GM23338 (cell line): ENCODE data around the gene FER. TPM values are rescaled to one million over a fixed set of nuclear protein-coding genes. Genes with fewer than 3 reads are reported as not detected.

ENCODE experiments used
- ATAC-seq: fragments of 200-7000 bp; cut with Tn5 transposase; 3 replicates; pipeline ENCODE4 v1.9.1; 2020
- DNase-seq: peaks from one replicate; pipeline ENCODE4 v3.0.0-alpha.2; 2015; ENCODE audit warnings: low spot score
- H2AFZ ChIP-seq: fragments of 200-600 bp; sonication (generic); 2 replicates; pipeline ENCODE4 v1.8.0; 2016; ENCODE audit warnings: antibody characterized with exemption, mild to moderate bottlenecking, moderate library complexity
- H3F3A ChIP-seq: fragments of 200-600 bp; sonication (generic); replicated peaks from 2 replicates; pipeline ENCODE4 v1.8.0; 2017; ENCODE audit warnings: antibody characterized with exemption, mixed run types, low read depth
- H3K27ac ChIP-seq: fragments of 200-600 bp; sonication (generic); 2 replicates; pipeline ENCODE4 v1.6.1; 2016; ENCODE audit warnings: low read depth
- H3K27me3 ChIP-seq: fragments of 200-600 bp; sonication (generic); 2 replicates; pipeline ENCODE4 v1.8.0; 2016; ENCODE audit warnings: mild to moderate bottlenecking, mixed run types, moderate library complexity; ENCODE audit not compliant: insufficient read depth
- H3K36me3 ChIP-seq: fragments of 200-600 bp; sonication (generic); 2 replicates; pipeline ENCODE4 v1.8.0; 2016; ENCODE audit warnings: mild to moderate bottlenecking; ENCODE audit not compliant: insufficient read depth
- H3K4me1 ChIP-seq: fragments of 200-600 bp; sonication (generic); 2 replicates; pipeline ENCODE4 v1.8.0; 2016; ENCODE audit warnings: mild to moderate bottlenecking, moderate library complexity; ENCODE audit not compliant: insufficient read depth
- H3K4me2 ChIP-seq: fragments of 200-600 bp; sonication (generic); 2 replicates; pipeline ENCODE4 v1.7.1; 2017; ENCODE audit warnings: mixed run types
- H3K4me3 ChIP-seq: fragments of 200-600 bp; sonication (generic); 2 replicates; pipeline ENCODE4 v1.6.1; 2016; ENCODE audit warnings: mixed run types
- H3K79me2 ChIP-seq: fragments of 200-600 bp; sonication (generic); replicated peaks from 2 replicates; pipeline ENCODE4 v1.8.0; 2017; ENCODE audit warnings: mild to moderate bottlenecking; ENCODE audit not compliant: insufficient read depth
- H3K9me2 ChIP-seq: fragments of 200-600 bp; sonication (generic); 2 replicates; pipeline ENCODE4 v1.8.0; 2017; ENCODE audit not compliant: insufficient read depth
- H4K20me1 ChIP-seq: fragments of 200-600 bp; sonication (generic); replicated peaks from 2 replicates; pipeline ENCODE4 v1.8.0; 2017; ENCODE audit warnings: mild to moderate bottlenecking; ENCODE audit not compliant: insufficient read depth
- H3K27ac Mint-ChIP-seq: 2 replicates; pipeline ENCODE4 v1.8.0; 2020; ENCODE audit warnings: inconsistent platforms, mild to moderate bottlenecking, moderate library complexity, mixed read lengths
- H3K27me3 Mint-ChIP-seq: 3 replicates; pipeline ENCODE4 v1.8.0; 2022; ENCODE audit warnings: low read depth, mild to moderate bottlenecking, moderate library complexity, mixed read lengths, inconsistent platforms; ENCODE audit not compliant: insufficient read depth, poor library complexity
- H3K36me3 Mint-ChIP-seq: 3 replicates; pipeline ENCODE4 v1.8.0; 2021; ENCODE audit warnings: low read depth, mild to moderate bottlenecking, inconsistent platforms, moderate library complexity, mixed read lengths
- H3K4me1 Mint-ChIP-seq: 3 replicates; pipeline ENCODE4 v1.8.0; 2020; ENCODE audit warnings: mild to moderate bottlenecking, inconsistent platforms, mixed read lengths
- H3K4me3 Mint-ChIP-seq: 3 replicates; pipeline ENCODE4 v1.8.0; 2021; ENCODE audit warnings: moderate library complexity, mild to moderate bottlenecking, inconsistent platforms, mixed read lengths
- H3K9me3 Mint-ChIP-seq: 3 replicates; pipeline ENCODE4 v1.8.0; 2020; ENCODE audit warnings: moderate library complexity, mild to moderate bottlenecking, inconsistent platforms, mixed read lengths
- CREB1 ChIP-seq: fragments of 250-450 bp; sonication (Bioruptor Pico); IDR thresholded peaks from 2 replicates; pipeline ENCODE4 v1.5.0; 2020; ENCODE audit warnings: low read depth, mild to moderate bottlenecking, moderate library complexity
- EZH2 ChIP-seq: fragments of 200-600 bp; sonication (generic); IDR thresholded peaks from one replicate; pipeline ENCODE4 v1.8.0; 2017; ENCODE audit warnings: antibody characterized with exemption, mild to moderate bottlenecking, low read depth; ENCODE audit not compliant: unreplicated experiment
- EZH2phosphoT487 ChIP-seq: fragments of 200-600 bp; sonication (generic); IDR thresholded peaks from one replicate; pipeline ENCODE4 v1.8.1; 2018; ENCODE audit warnings: antibody characterized with exemption; ENCODE audit not compliant: unreplicated experiment
- NANOG ChIP-seq: IDR thresholded peaks from 2 replicates; pipeline ENCODE4 v1.6.1; 2016; ENCODE audit warnings: antibody characterized with exemption, borderline replicate concordance
- POLR2AphosphoS5 ChIP-seq: IDR thresholded peaks from 2 replicates; pipeline ENCODE4 v1.6.1; 2016; ENCODE audit warnings: antibody characterized with exemption, low read depth
- STAT1 ChIP-seq: IDR thresholded peaks from one replicate; pipeline ENCODE4 v1.6.1; 2016; ENCODE audit warnings: antibody characterized with exemption; ENCODE audit not compliant: unreplicated experiment
- ZNF114 ChIP-seq: fragments of 250-450 bp; sonication (Bioruptor Pico); IDR thresholded peaks from 2 replicates; pipeline ENCODE4 v1.5.0; 2020; ENCODE audit warnings: mild to moderate bottlenecking, moderate library complexity
- ZNF331 ChIP-seq: fragments of 250-450 bp; sonication (Bioruptor Pico); IDR thresholded peaks from 2 replicates; pipeline ENCODE4 v1.5.0; 2020; ENCODE audit warnings: low read depth, mild to moderate bottlenecking, moderate library complexity
- polyA plus RNA-seq: library from polyadenylated mRNA; unstranded; fragments of >200 nt; fragmentation: Nextera tagmentation; extraction: Ambion mirVana; gene quantifications from 2 replicates; pipeline ENCODE4 v1.2.1, GENCODE V29; 2016
- total RNA-seq: library from RNA; depleted of rRNA; stranded (reverse); fragments of >200 nt; shearing (Covaris generic); gene quantifications from 2 replicates; pipeline ENCODE4 v1.2.3, GENCODE V29; 2014
- TF ChIP-seq, protein P1 (sequence below), 2 experiments: fragments of 200-600 bp in 1 of 2; sonication (generic) in 1 of 2; conservative IDR thresholded peaks; 2 replicates each; pipeline versions ENCODE4 v1.5.1 to v1.6.1; 2016 to 2017; ENCODE audit warnings: antibody characterized with exemption in 2 of 2, low read depth in 2 of 2, mild to moderate bottlenecking in 2 of 2, moderate library complexity in 1 of 2
- TF ChIP-seq, protein P2 (sequence below): IDR thresholded peaks from one replicate; pipeline ENCODE4 v1.6.1; 2018; ENCODE audit warnings: antibody characterized with exemption; ENCODE audit not compliant: unreplicated experiment

The FER gene
- total and polyA plus RNA-seq, 2 experiments from 2014 or later: 17.4 to 34.8 TPM

- no peaks in the 10 kb centered on the region for H3K27me3 ChIP-seq
- Mint-ChIP-seq H3K27me3 (no peaks in the 10 kb centered on the region), H3K4me1 (no peaks in the 10 kb centered on the region), H3K36me3 (no peaks in the 10 kb centered on the region), H3K4me3 (peak overlapping the region; percentile 70; the same call in 2 of the 3 replicates), H3K9me3 (no peaks in the 10 kb centered on the region), H3K27ac (no peak overlapping the region)
- no peaks in the 10 kb centered on the region for H3K36me3 ChIP-seq
- no peak overlapping the region for H3K27ac ChIP-seq
- no peaks in the 10 kb centered on the region for H4K20me1 ChIP-seq
- no peak overlapping the region for H3K4me2 ChIP-seq
- DNase-seq: peak; percentile 53
- ATAC-seq: peak; percentile 38
- H3F3A ChIP-seq: no peaks in the 10 kb centered on the region
- no peak overlapping the region; the same call in 1 of the 2 replicates for H2AFZ ChIP-seq
- no peak overlapping the region for H3K4me3 ChIP-seq
- no peaks in the 10 kb centered on the region for H3K4me1 ChIP-seq
- no peaks in the 10 kb centered on the region for H3K79me2 ChIP-seq
- no peaks in the 10 kb centered on the region for H3K9me2 ChIP-seq
- TF ChIP-seq, protein P1, sequence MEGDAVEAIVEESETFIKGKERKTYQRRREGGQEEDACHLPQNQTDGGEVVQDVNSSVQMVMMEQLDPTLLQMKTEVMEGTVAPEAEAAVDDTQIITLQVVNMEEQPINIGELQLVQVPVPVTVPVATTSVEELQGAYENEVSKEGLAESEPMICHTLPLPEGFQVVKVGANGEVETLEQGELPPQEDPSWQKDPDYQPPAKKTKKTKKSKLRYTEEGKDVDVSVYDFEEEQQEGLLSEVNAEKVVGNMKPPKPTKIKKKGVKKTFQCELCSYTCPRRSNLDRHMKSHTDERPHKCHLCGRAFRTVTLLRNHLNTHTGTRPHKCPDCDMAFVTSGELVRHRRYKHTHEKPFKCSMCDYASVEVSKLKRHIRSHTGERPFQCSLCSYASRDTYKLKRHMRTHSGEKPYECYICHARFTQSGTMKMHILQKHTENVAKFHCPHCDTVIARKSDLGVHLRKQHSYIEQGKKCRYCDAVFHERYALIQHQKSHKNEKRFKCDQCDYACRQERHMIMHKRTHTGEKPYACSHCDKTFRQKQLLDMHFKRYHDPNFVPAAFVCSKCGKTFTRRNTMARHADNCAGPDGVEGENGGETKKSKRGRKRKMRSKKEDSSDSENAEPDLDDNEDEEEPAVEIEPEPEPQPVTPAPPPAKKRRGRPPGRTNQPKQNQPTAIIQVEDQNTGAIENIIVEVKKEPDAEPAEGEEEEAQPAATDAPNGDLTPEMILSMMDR (conservative IDR thresholded peaks at IDR 0.05; ENCODE audit: low read depth in 2 of 2): peak; percentile 52 to 59
- no peak for TF ChIP-seq POLR2AphosphoS5
These were observed 176.8 kb downstream of the FER start for GRCh38 chr5:108924457-108924961.

DNA sequence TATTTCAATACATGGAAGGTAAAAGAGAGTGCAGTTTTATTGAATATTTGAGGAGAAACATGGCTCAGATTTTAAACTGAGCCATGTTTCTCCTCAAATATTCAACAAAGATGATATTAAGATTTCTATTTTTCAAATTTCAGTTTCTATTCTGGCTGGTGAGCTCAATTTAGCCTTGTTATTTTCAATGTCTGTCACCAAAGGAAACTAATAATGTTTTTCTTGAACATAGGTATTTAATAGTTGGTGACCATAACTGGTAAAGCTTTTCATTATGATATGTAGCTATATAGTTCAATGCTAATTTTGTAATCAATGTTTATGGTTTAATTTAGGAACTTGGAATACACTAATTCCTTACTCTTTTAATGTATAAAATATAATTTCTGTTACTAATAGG is 177.4 kb downstream of the FER start:
- Mint-ChIP-seq H3K4me3 (no peak overlapping the region; the same call in 2 of the 3 replicates), H3K4me1 (no peaks in the 10 kb centered on the region), H3K27me3 (no peaks in the 10 kb centered on the region), H3K27ac (no peak overlapping the region), H3K9me3 (no peaks in the 10 kb centered on the region), H3K36me3 (no peaks in the 10 kb centered on the region)
- no peaks in the 10 kb centered on the region for H3K36me3 ChIP-seq
- H3F3A ChIP-seq: no peaks in the 10 kb centered on the region
- H2AFZ ChIP-seq: no peak overlapping the region
- no peak overlapping the region for H3K27ac ChIP-seq
- no peaks in the 10 kb centered on the region for H3K79me2 ChIP-seq
- no peak for TF ChIP-seq EZH2
- no peak for TF ChIP-seq POLR2AphosphoS5
- TF ChIP-seq EZH2phosphoT487: no peak
- H4K20me1 ChIP-seq: no peaks in the 10 kb centered on the region
- no peak overlapping the region for H3K4me2 ChIP-seq
- ATAC-seq (no peak), DNase-seq (no peak)
- no peaks in the 10 kb centered on the region for H3K4me1 ChIP-seq
- no peaks in the 10 kb centered on the region for H3K9me2 ChIP-seq
- no peaks in the 10 kb centered on the region for H3K27me3 ChIP-seq
- H3K4me3 ChIP-seq: no peak overlapping the region

DNA sequence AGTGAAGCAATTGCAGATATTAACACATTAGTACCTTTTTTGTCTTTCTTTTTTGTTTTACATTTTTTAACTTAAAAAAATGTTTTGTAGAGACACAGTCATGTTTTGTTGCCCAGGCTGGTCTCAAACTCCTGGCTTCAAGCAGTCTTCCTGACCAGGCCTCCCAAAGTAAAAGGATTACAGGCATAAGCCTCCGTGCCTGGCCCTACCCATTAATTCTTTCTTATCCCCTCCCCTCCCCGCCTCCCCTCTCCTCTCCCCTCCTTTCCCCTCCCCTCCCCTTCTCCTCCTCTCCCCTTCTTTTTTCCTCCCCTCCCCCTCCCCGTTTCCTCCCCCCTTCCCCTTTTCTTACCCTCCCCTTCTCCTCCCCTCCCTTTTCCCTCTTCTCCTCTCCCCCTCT is 182.4 kb downstream of the FER start:
- no peaks in the 10 kb centered on the region for H3K36me3 ChIP-seq
- no peaks in the 10 kb centered on the region for H3F3A ChIP-seq
- Mint-ChIP-seq H3K9me3 (peaks cover 17% of the 10 kb centered on the region; the same call in 2 of the 3 replicates), H3K36me3 (peaks cover 31% of the 10 kb centered on the region; the same call in 2 of the 3 replicates), H3K27ac (no peak overlapping the region), H3K4me3 (no peak overlapping the region), H3K4me1 (no peaks in the 10 kb centered on the region), H3K27me3 (no peaks in the 10 kb centered on the region)
- no peak overlapping the region for H3K4me3 ChIP-seq
- no peak overlapping the region for H3K4me2 ChIP-seq
- no peak overlapping the region for H2AFZ ChIP-seq
- no peaks in the 10 kb centered on the region for H3K27me3 ChIP-seq
- no peak for ATAC-seq
- H4K20me1 ChIP-seq: no peaks in the 10 kb centered on the region
- no peak for DNase-seq
- no peaks in the 10 kb centered on the region for H3K9me2 ChIP-seq
- H3K4me1 ChIP-seq: no peaks in the 10 kb centered on the region
- no peaks in the 10 kb centered on the region for H3K79me2 ChIP-seq
- no peak overlapping the region for H3K27ac ChIP-seq
- no peak for TF ChIP-seq NANOG
- TF ChIP-seq ZNF331 (CRISPR knock-in tag): no peak
- no peak for TF ChIP-seq STAT1
- TF ChIP-seq EZH2: no peak
- TF ChIP-seq POLR2AphosphoS5: no peak
- TF ChIP-seq, protein P1 (conservative IDR thresholded peaks at IDR 0.05; ENCODE audit: low read depth in 2 of 2): no peak
- TF ChIP-seq, protein P2, sequence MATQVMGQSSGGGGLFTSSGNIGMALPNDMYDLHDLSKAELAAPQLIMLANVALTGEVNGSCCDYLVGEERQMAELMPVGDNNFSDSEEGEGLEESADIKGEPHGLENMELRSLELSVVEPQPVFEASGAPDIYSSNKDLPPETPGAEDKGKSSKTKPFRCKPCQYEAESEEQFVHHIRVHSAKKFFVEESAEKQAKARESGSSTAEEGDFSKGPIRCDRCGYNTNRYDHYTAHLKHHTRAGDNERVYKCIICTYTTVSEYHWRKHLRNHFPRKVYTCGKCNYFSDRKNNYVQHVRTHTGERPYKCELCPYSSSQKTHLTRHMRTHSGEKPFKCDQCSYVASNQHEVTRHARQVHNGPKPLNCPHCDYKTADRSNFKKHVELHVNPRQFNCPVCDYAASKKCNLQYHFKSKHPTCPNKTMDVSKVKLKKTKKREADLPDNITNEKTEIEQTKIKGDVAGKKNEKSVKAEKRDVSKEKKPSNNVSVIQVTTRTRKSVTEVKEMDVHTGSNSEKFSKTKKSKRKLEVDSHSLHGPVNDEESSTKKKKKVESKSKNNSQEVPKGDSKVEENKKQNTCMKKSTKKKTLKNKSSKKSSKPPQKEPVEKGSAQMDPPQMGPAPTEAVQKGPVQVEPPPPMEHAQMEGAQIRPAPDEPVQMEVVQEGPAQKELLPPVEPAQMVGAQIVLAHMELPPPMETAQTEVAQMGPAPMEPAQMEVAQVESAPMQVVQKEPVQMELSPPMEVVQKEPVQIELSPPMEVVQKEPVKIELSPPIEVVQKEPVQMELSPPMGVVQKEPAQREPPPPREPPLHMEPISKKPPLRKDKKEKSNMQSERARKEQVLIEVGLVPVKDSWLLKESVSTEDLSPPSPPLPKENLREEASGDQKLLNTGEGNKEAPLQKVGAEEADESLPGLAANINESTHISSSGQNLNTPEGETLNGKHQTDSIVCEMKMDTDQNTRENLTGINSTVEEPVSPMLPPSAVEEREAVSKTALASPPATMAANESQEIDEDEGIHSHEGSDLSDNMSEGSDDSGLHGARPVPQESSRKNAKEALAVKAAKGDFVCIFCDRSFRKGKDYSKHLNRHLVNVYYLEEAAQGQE: no peak
- TF ChIP-seq CREB1 (CRISPR knock-in tag): no peak
- no peak for TF ChIP-seq ZNF114
